ENCODE results near the gene C1QL1. TPM values are rescaled to one million over a fixed set of nuclear protein-coding genes. Genes with fewer than 3 reads are reported as not detected.

Gene C1QL1
- total and polyA plus RNA-seq, 2 of the 13 experiments (the other 11 are each of a cell fraction or from before 2014, with no cell fraction given), result 0.11 TPM

DNA sequence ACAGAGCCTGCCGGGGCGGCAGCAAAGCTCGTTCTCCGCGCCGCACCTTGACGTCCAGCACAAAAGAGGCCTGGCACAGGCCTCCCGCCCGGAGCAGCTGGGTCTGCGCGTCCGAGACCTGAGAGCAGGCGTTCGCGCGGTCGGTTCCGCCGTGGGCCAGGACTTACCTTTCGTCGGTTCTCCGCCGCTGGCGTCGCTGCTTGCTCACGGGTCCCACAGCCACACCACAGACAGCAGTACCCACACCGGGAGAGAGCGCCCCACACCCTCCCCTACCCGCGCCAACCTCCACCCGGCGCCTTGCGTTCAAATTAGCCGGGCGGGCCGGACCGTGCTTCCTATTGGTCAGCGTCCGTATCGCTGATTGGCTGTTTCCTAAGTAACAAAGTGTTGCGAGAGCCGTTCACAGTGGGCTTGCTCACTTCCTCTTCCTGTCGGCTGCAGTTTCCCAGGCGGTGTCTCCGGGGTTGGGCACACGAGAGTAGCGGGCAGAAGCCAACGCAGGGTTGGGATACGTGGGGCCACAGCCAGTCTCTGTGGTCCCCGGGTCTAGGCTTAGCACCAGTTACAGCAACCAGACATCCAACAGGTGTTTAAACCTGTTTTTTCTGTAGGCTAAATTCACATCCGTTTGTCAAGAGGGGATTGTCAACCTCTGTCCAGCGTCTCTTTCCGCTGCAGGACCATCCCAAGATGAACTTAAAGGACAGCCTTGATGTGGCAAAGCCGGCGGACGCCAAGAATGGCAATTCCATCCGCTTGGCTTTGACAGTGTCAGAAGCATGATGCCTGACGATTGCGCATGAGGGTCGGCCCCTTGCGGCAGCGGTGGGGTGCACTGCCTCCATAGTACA lies 20.4 kb downstream of the C1QL1 start, which contains the start of gene KIF18B (continued):
- TF ChIP-seq ZNF143 (CRISPR knock-in tag; IDR thresholded peaks at IDR 0.05), result no peak
- TF ChIP-seq, protein P1, sequence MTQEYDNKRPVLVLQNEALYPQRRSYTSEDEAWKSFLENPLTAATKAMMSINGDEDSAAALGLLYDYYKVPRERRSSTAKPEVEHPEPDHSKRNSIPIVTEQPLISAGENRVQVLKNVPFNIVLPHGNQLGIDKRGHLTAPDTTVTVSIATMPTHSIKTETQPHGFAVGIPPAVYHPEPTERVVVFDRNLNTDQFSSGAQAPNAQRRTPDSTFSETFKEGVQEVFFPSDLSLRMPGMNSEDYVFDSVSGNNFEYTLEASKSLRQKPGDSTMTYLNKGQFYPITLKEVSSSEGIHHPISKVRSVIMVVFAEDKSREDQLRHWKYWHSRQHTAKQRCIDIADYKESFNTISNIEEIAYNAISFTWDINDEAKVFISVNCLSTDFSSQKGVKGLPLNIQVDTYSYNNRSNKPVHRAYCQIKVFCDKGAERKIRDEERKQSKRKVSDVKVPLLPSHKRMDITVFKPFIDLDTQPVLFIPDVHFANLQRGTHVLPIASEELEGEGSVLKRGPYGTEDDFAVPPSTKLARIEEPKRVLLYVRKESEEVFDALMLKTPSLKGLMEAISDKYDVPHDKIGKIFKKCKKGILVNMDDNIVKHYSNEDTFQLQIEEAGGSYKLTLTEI (CRISPR knock-in tag; conservative IDR thresholded peaks at IDR 0.05), result no peak
- TF ChIP-seq, protein P2, sequence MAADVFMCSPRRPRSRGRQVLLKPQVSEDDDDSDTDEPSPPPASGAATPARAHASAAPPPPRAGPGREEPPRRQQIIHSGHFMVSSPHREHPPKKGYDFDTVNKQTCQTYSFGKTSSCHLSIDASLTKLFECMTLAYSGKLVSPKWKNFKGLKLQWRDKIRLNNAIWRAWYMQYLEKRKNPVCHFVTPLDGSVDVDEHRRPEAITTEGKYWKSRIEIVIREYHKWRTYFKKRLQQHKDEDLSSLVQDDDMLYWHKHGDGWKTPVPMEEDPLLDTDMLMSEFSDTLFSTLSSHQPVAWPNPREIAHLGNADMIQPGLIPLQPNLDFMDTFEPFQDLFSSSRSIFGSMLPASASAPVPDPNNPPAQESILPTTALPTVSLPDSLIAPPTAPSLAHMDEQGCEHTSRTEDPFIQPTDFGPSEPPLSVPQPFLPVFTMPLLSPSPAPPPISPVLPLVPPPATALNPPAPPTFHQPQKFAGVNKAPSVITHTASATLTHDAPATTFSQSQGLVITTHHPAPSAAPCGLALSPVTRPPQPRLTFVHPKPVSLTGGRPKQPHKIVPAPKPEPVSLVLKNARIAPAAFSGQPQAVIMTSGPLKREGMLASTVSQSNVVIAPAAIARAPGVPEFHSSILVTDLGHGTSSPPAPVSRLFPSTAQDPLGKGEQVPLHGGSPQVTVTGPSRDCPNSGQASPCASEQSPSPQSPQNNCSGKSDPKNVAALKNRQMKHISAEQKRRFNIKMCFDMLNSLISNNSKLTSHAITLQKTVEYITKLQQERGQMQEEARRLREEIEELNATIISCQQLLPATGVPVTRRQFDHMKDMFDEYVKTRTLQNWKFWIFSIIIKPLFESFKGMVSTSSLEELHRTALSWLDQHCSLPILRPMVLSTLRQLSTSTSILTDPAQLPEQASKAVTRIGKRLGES (CRISPR knock-in tag; IDR thresholded peaks at IDR 0.05; ENCODE audit: borderline replicate concordance), result no peak
- TF ChIP-seq THAP9 (CRISPR knock-in tag; IDR thresholded peaks at IDR 0.05; ENCODE audit: borderline replicate concordance), result peak; percentile 12; the same call in 1 of the 2 replicates
- TF ChIP-seq GMEB2 (CRISPR knock-in tag; IDR thresholded peaks at IDR 0.05; ENCODE audit: low read depth), result no peak
- peak; percentile 73 for TF ChIP-seq KLF6 (CRISPR knock-in tag; IDR thresholded peaks at IDR 0.05)
- TF ChIP-seq STAT5B (CRISPR knock-in tag; IDR thresholded peaks at IDR 0.05), result no peak
- TF ChIP-seq KDM6A (CRISPR knock-in tag; IDR thresholded peaks at IDR 0.05; ENCODE audit: low read depth), result no peak
- no peak for TF ChIP-seq SOX13 (IDR thresholded peaks at IDR 0.05)
- TF ChIP-seq SOX13 (CRISPR knock-in tag; conservative IDR thresholded peaks at IDR 0.05 in 1 of 2, IDR thresholded peaks at IDR 0.05 in 1 of 2), result no peak; a peak in 1 of 4 replicates
- peak; percentile 88 for TF ChIP-seq ZNF724P (CRISPR knock-in tag; IDR thresholded peaks at IDR 0.05; ENCODE audit: borderline replicate concordance)
- TF ChIP-seq KLF15 (CRISPR knock-in tag; IDR thresholded peaks at IDR 0.05; ENCODE audit: borderline replicate concordance), result no peak
- TF ChIP-seq SRSF4 (IDR thresholded peaks at IDR 0.05; ENCODE audit: low read depth, low read length, poor library complexity, severe bottlenecking), result no peak
- no peak; the same call in 1 of the 2 replicates for TF ChIP-seq ZNF530 (CRISPR knock-in tag; IDR thresholded peaks at IDR 0.05; ENCODE audit: low read depth)
- no peak; the same call in 1 of the 2 replicates for TF ChIP-seq ZNF441 (CRISPR knock-in tag; IDR thresholded peaks at IDR 0.05; ENCODE audit: borderline replicate concordance)
- TF ChIP-seq NONO (IDR thresholded peaks at IDR 0.05), result no peak
- TF ChIP-seq NONO (CRISPR knock-in tag; conservative IDR thresholded peaks at IDR 0.05), result peak; percentile 40; the same call in 1 of the 2 replicates
- TF ChIP-seq KLF13 (CRISPR knock-in tag; IDR thresholded peaks at IDR 0.05), result no peak
- TF ChIP-seq HDAC6 (IDR thresholded peaks at IDR 0.05; ENCODE audit: low read depth, low read length), result no peak
- TF ChIP-seq MAFG (CRISPR knock-in tag; IDR thresholded peaks at IDR 0.05), result no peak

Measured in HepG2 (cell line).